Measurements from ENCODE around the gene CLDN19. TPM values are rescaled to one million over a fixed set of nuclear protein-coding genes. Genes with fewer than 3 reads are reported as not detected.

CLDN19 gene
- total and polyA plus RNA-seq, 2 donors (not counting 1 experiment from before 2014, with no cell fraction given): 0.03 TPM; not detected in 1

DNA sequence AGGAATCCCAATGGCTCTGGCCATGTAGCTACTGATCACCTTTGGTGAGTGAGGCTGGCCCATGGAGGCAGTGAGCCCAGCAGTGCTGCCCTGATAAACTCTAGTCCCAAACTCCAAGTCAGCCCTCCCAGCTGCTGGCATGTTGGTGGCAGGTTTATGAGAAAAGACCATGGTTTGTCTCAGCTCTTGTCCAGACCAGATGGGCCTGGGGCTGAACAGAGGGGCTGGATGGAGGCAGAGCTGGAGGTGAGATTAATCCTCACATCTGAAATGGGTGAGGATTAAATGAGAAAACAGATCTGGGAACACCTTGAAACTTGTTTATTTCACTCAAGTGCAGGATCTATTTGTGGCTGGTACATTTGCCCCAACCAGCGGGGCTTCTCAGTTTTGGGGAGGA, 48.0 kb upstream of the CLDN19 start:
- Histone ChIP-seq H3K27ac (ENCODE audit: low read length in 2 of 2) (no peak overlapping the region), H2AFZ (ENCODE audit: insufficient read depth, low read depth, low read length, poor library complexity, severe bottlenecking) (no peak overlapping the region), H3K79me2 (ENCODE audit: control insufficient read depth, insufficient read depth, low read length) (peaks cover 6% of the 10 kb centered on the region), H3K27me3 (replicated peaks in 1 of 4; ENCODE audit: control extremely low read depth in 1 of 4, control insufficient read depth in 3 of 4, insufficient read depth in 4 of 4, low read length in 3 of 4) (peaks cover 0 to 3% (median 0%) of the 10 kb centered on the region in 4 experiments), H3K4me2 (replicated peaks; ENCODE audit: low read depth, low read length, poor library complexity, severe bottlenecking) (no peak overlapping the region), H3K9me3 (ENCODE audit: control extremely low read depth in 1 of 3, control insufficient read depth in 2 of 3, insufficient read depth in 1 of 3, low read length in 2 of 3) (no peaks in the 10 kb centered on the region), H3K4me1 (ENCODE audit: control insufficient read depth in 2 of 2, insufficient read depth in 2 of 2, low read length in 2 of 2) (peaks cover 11 to 15% of the 10 kb centered on the region in 2 donors), H3K4me3 (ENCODE audit: control extremely low read depth in 1 of 5, extremely low read depth in 1 of 5, insufficient read depth in 1 of 5, low read depth in 2 of 5, low read length in 4 of 5) (no peak overlapping the region), H3K9ac (ENCODE audit: low read length) (no peak overlapping the region), H3K36me3 (replicated peaks in 1 of 2; ENCODE audit: control extremely low read depth in 1 of 2, control insufficient read depth in 1 of 2, extremely low read depth in 1 of 2, insufficient read depth in 2 of 2, low read length in 1 of 2) (no peaks in the 10 kb centered on the region), H4K20me1 (ENCODE audit: control insufficient read depth, insufficient read depth, low read length, poor library complexity, severe bottlenecking) (no peaks in the 10 kb centered on the region)
- H3K4me3 Mint-ChIP-seq: no peak overlapping the region
- H3K27ac Mint-ChIP-seq: no peak overlapping the region
- intact Hi-C loops (cut with micrococcal nuclease): no loop called here
- peaks cover 13% of the 10 kb centered on the region for H3K4me1 Mint-ChIP-seq
- WGBS (ENCODE audit: insufficient coverage): 100% methylated on average over 1 of the region's 1 CpG
- no peak for DNase-seq
- TF ChIP-seq, protein P1, sequence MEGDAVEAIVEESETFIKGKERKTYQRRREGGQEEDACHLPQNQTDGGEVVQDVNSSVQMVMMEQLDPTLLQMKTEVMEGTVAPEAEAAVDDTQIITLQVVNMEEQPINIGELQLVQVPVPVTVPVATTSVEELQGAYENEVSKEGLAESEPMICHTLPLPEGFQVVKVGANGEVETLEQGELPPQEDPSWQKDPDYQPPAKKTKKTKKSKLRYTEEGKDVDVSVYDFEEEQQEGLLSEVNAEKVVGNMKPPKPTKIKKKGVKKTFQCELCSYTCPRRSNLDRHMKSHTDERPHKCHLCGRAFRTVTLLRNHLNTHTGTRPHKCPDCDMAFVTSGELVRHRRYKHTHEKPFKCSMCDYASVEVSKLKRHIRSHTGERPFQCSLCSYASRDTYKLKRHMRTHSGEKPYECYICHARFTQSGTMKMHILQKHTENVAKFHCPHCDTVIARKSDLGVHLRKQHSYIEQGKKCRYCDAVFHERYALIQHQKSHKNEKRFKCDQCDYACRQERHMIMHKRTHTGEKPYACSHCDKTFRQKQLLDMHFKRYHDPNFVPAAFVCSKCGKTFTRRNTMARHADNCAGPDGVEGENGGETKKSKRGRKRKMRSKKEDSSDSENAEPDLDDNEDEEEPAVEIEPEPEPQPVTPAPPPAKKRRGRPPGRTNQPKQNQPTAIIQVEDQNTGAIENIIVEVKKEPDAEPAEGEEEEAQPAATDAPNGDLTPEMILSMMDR (IDR thresholded peaks at IDR 0.05): no peak
- TF ChIP-seq EZH2 (IDR thresholded peaks at IDR 0.05; ENCODE audit: borderline replicate concordance, insufficient read depth, low read depth, low read length, poor library complexity, severe bottlenecking): no peak
- ChIA-PET POLR2A (no interaction called here), CTCF (interaction anchor here (0.8 to 1.2 kb wide), 2 partner anchors 10 to 287 kb away, joined by 3 to 4 read pairs; no protein-coding TSS in a partner anchor)
- ATAC-seq (ENCODE audit: low read depth): no peak
- no peaks in the 10 kb centered on the region for H3K9me3 Mint-ChIP-seq (ENCODE audit: insufficient read depth)
- peaks cover 9% of the 10 kb centered on the region for H3K27me3 Mint-ChIP-seq

DNA sequence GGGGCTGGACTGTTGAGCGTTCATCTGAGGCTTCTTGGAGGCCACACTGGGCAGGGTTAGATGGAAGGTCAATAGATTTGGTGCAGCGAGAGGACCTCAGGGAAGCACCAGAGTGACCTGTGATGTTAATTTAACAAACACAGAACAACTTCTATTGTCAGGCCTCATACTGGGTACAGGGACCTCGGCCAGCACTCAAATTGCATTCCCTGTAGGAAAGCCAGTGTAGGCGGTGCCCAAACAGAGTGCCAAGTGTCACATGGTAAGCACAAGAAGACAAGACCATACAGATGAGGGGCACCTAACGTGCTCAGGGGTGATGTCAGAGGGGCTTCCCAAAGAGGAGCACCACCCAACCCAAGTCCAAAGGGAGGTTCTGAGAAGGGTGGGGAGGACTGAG, 46.1 kb upstream of the CLDN19 start:
- ATAC-seq (ENCODE audit: low read depth) (no peak), DNase-seq (no peak)
- WGBS (ENCODE audit: insufficient coverage): 94% methylated on average over 4 of the region's 5 CpGs
- peaks cover 0 to 3% (median 0%) of the 10 kb centered on the region in 4 experiments for H3K27me3 ChIP-seq (replicated peaks in 1 of 4; ENCODE audit: control extremely low read depth in 1 of 4, control insufficient read depth in 3 of 4, insufficient read depth in 4 of 4, low read length in 3 of 4)
- POLR2A ChIA-PET: no interaction called here
- peak overlapping the region; percentile 87 for H3K4me3 Mint-ChIP-seq
- no peak overlapping the region for H3K27ac Mint-ChIP-seq
- H2AFZ ChIP-seq (ENCODE audit: insufficient read depth, low read depth, low read length, poor library complexity, severe bottlenecking): no peak overlapping the region
- H3K4me1 Mint-ChIP-seq: peaks cover 13% of the 10 kb centered on the region
- no peak overlapping the region for H3K27ac ChIP-seq (ENCODE audit: low read length in 2 of 2)
- peaks cover 11 to 15% of the 10 kb centered on the region in 2 donors for H3K4me1 ChIP-seq (ENCODE audit: control insufficient read depth in 2 of 2, insufficient read depth in 2 of 2, low read length in 2 of 2)
- no peak overlapping the region for H3K4me2 ChIP-seq (replicated peaks; ENCODE audit: low read depth, low read length, poor library complexity, severe bottlenecking)
- peaks cover 9% of the 10 kb centered on the region for H3K27me3 Mint-ChIP-seq
- H3K4me3 ChIP-seq (ENCODE audit: control extremely low read depth in 1 of 5, extremely low read depth in 1 of 5, insufficient read depth in 1 of 5, low read depth in 2 of 5, low read length in 4 of 5): no peak overlapping the region
- TF ChIP-seq, protein P1 (IDR thresholded peaks at IDR 0.05): no peak
- no peak for TF ChIP-seq EZH2 (IDR thresholded peaks at IDR 0.05; ENCODE audit: borderline replicate concordance, insufficient read depth, low read depth, low read length, poor library complexity, severe bottlenecking)
- no peaks in the 10 kb centered on the region for H3K9me3 ChIP-seq (ENCODE audit: control extremely low read depth in 1 of 3, control insufficient read depth in 2 of 3, insufficient read depth in 1 of 3, low read length in 2 of 3)
- CTCF ChIA-PET: no interaction called here
- intact Hi-C loops (cut with micrococcal nuclease): no loop called here
- no peaks in the 10 kb centered on the region for H4K20me1 ChIP-seq (ENCODE audit: control insufficient read depth, insufficient read depth, low read length, poor library complexity, severe bottlenecking)
- H3K9ac ChIP-seq (ENCODE audit: low read length): no peak overlapping the region
- no peaks in the 10 kb centered on the region for H3K9me3 Mint-ChIP-seq (ENCODE audit: insufficient read depth)
- peaks cover 6% of the 10 kb centered on the region for H3K79me2 ChIP-seq (ENCODE audit: control insufficient read depth, insufficient read depth, low read length)
- peaks cover under 1 to 1% of the 10 kb centered on the region in 2 experiments for H3K36me3 ChIP-seq (replicated peaks in 1 of 2; ENCODE audit: control extremely low read depth in 1 of 2, control insufficient read depth in 1 of 2, extremely low read depth in 1 of 2, insufficient read depth in 2 of 2, low read length in 1 of 2)

Data from B cell (primary cell).